GM18868 (cell line): ENCODE data around the gene MVB12B.

Experiments used
- ATAC-seq: cut with Tn5 transposase; IDR thresholded peaks from one replicate; pipeline ENCODE4 v1.9.1; 2021; ENCODE audit warnings: mild to moderate bottlenecking, moderate library complexity; ENCODE audit not compliant: unreplicated experiment

MVB12B gene

GRCh38 chr9:126357074-126357473 is 30.4 kb downstream of the MVB12B start:
- ATAC-seq: no peak

GRCh38 chr9:126360073-126360472 is 33.4 kb downstream of the MVB12B start:
- ATAC-seq: no peak

GRCh38 chr9:126361810-126362238 is 35.2 kb downstream of the MVB12B start:
- ATAC-seq: no peak

GRCh38 chr9:126363250-126363649 is 36.6 kb downstream of the MVB12B start:
- ATAC-seq: no peak

DNA sequence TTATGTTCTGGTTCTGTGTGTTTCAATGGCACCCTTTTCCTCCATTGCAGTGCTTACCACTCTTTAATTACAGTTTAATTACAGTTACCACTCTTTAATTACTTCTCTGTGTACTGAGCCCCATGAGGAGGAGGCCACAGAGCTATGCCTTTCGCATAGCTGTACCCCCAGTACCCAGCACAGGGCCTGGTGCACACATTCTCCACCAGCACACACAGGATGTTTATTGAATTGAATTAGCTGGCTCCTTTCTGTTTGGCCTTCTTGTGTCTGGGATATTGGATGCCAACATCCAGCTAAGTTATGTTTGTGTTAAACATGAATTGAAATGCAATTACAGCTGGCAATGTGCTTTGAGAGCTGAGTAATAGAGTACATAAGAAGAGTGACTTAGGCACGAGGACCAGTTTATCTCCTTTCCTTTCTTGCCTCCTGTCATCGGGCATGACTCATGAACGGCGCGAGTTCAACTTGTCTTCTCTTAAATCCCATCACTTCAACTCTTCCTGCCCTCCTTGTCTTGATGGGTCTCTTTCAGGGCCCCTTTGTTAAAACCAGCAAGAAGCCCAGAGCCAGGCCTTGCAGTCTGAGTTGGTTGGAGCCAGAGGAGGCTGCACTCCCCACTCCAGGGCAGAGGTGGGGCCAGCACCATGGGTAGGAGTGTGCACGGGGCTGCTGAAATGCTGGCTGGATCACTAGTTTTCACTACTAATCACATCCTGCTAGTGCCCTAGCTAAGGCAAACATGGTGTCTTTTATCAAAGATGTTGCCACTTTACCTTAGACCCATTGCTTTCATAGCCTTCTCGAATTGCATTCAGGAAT is 37.4 kb downstream of the MVB12B start:
- no peak for ATAC-seq

DNA sequence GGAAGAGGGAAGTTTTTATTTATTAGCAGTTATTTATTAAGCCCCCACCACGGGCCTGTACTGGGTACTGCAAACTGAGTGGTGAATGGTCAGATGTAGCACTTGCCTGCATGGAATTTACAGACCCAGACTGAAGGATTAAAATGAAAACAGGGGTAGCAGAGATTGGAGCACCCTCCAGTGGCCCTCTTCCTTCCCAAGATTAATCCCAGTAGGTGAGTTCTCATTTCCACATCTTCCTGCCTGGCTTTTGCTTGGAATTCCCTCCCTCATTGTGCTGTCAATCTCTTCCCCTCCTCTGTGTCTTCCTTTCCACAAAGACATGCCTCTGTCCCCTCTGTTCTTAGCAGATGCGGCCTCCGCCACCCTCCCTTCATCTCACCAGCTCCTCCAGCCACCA is 39.2 kb downstream of the MVB12B start:
- ATAC-seq: no peak

GRCh38 chr9:126366366-126367011 is 39.9 kb downstream of the MVB12B start:
- no peak for ATAC-seq

- ATAC-seq: no peak
These were observed 40.5 kb downstream of the MVB12B start for GRCh38 chr9:126367139-126367538.

DNA sequence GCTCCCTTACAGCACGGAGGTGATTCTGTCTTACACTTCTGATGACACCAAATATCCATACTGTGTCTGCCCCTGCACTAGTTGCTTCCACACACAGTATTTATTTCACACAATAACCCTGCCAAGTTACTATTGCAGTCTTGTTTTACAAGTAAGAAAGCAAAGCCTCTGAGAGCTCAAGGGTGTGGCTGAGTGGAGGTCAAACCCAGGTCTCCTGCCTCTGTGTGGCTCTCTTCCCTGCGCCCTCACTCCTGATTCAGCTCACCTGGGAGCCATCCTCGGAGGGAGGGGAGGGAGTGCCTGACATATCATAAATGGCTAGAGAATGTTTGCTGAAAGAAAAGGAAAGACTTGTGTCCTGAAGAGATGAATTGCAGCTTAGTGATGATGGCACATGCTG is 41.0 kb downstream of the MVB12B start:
- ATAC-seq: no peak

GRCh38 chr9:126368020-126368419 is 41.4 kb downstream of the MVB12B start:
- ATAC-seq: no peak

DNA sequence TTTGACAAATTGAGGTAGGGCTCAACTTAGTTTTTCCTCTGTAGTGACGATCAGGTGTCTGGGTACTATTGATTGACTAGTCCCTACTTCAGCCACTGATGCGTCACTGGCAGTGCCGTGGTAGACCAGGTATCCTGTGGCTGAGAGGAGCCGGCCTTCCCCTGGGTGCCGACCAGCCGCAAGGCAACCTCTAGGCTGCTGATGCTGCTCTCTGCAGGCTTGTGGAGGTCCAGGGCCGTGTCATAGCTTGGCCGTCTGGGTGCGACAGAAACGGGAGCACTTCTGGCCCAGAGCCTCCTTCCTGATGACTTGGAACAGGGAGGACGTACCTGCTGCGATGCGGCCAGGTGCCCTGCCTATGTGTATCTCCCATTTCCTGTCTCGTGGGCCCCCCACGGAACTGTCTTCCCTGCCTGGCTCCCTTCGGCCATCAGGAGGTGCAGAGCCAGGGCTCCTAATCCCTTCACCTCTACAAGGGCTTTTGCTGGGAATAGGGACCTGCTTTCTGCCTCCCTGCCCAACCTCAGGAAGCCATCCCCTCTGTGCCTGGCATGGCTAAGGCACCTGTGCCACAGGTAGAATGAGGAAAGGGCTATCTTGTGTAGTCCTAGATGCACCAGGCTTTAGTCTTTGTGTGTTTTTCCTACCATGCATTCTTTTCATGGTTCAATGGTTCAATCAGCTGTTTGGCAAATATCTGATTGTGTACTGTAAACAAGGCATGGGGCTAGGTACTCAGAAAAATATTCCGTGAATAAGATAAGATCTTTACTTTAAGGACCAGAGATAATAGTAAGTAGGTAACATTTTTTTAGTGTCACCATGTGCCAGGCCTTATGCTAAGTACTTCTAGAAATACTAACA is 44.6 kb downstream of the MVB12B start:
- no peak for ATAC-seq

GRCh38 chr9:126372716-126373115 is 46.1 kb downstream of the MVB12B start:
- ATAC-seq: no peak

GRCh38 chr9:126373241-126373640 is 46.6 kb downstream of the MVB12B start:
- no peak for ATAC-seq

GRCh38 chr9:126374366-126374781 is 47.7 kb downstream of the MVB12B start:
- ATAC-seq: no peak

GRCh38 chr9:126375386-126375785 is 48.8 kb downstream of the MVB12B start:
- no peak for ATAC-seq

DNA sequence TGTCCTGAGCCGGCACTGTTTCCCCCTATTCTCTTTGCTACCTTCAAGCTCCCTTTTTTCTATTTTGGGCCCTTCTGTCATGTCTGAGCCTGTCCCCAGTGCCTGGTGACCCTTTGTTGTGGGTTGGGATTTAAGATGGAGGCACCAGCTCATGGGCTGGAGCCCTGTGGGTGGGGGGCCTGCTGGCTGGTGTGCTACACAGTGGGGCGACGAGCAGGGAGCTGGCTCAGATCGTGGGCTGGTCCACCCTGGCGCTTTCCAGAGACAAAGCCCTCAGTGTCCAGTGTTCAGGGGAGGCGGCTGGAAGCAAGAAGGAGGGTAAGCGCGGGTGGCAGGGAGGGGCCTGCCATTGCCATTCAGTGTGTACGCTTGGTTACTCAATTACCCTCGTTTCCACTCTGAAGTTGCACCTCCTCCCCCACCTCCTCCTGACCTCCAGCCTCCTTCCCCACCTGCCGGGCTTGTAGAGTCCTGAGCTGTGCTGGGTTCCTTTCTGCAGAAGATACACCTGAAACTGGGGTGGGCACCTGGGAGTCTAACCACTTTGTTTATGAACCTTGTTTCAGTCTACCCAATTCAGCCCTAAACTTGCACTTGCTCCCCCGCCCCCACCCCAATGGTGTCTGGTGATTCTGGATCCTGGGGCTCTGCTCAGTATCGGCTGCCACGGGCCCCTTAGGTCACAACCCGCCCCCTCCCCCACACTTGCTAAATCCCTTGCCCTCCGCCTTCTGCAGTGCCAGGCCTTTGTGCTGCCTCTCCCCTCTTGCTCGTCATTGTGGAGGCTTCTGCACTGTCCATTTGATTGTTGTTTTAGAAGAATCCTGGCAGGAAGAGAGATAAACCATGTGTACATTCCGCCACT is 49.9 kb downstream of the MVB12B start:
- ATAC-seq: no peak

DNA sequence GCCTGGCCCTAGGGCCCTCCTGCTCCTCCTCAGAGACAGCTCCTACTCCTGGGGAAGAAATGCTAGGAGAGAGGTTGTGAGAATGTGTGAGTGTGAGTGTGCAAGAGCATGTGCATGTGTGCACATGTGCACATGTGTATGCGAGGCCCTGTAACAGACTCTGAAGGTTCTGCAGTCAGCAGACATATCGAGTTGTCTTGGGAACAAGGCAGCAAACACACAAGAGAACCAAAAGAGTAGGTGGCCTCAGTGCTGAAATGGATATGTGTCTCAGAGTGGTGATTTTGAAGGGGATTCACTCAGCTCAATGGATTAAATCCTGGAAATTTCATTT is 50.5 kb downstream of the MVB12B start:
- no peak for ATAC-seq

- no peak for ATAC-seq
These were observed 50.9 kb downstream of the MVB12B start for GRCh38 chr9:126377536-126377935.

- no peak for ATAC-seq
These were observed 52.1 kb downstream of the MVB12B start for GRCh38 chr9:126378761-126379160.

- no peak for ATAC-seq
These were observed 53.2 kb downstream of the MVB12B start for GRCh38 chr9:126379661-126380360.
